ENCODE measurements around the gene ARAF.

GRCh38 chrX:47529548-47529947 lies 31.5 kb upstream of the ARAF start:
- no peak for TF ChIP-seq POLR2A (IDR thresholded peaks at IDR 0.05)
- TF ChIP-seq CTCF (IDR thresholded peaks at IDR 0.05) = no peak
